NOMO-1 (cell line): ENCODE measurements around the gene BRAT1.

ENCODE experiments used
- DNase-seq, 2 experiments: peaks; one replicate each; lab custom pipeline; 2025; ENCODE audit not compliant: unreplicated experiment in 2 of 2; lab: John Stamatoyannopoulos, UW

Gene BRAT1

DNA sequence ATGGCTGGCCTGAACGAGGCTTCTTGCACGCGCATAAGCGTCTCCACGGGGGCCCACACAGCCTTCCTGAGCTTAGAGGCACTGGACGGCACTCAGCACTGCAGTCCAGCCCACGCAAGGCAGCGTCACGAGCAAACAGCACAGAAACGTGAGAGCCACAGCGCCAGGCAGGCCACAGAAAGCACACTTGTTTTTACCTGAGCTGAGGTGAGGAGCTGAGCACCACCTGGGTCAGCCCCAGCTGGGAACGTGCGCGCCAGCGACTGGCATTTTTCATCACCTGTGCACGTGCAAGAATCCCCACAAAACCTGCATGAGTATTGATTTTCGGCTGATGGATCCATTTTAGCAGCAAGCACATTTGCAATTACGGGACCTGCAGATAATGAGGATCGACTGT lies 30.1 kb upstream of the BRAT1 start:
- no peak for DNase-seq

- DNase-seq = no peak
Measured at GRCh38 chr7:2583798-2584580, 28.7 kb upstream of the BRAT1 start.

DNA sequence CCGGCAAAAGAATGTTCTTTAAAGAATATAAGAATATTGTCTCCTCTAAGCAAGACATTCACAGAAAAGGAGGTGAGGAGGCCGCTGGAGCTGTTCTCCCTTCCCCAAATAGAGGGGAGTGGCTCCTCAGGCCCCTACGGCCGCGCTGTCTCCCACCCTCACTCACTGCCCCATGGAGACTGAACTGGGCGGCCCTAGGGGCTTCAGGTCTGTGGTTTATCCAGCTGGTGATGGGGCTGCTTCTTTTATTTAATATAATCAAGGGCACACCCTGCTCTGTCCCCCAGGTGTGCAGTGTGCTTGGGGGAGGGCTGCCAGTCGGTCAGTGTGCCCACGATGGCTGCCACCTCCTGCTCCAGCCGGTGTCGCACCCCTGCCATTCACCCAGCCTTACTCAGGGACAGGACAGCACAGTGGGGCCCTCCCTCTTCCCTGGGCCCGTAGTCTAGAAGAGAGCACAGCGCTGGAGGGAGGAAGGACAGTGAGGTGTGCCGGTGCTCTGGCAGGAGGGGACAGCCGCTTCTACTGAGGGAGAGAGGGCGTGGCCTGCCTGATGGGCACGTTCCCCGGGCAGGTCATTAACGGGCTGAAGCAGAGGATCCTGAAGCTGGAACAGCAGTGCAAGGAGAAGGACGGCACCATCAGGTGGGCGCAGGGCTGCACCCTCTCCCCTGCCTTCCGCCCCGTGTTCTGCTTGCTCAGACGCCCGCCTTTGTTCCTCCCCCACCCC lies 26.8 kb upstream of the BRAT1 start:
- DNase-seq = no peak

DNA sequence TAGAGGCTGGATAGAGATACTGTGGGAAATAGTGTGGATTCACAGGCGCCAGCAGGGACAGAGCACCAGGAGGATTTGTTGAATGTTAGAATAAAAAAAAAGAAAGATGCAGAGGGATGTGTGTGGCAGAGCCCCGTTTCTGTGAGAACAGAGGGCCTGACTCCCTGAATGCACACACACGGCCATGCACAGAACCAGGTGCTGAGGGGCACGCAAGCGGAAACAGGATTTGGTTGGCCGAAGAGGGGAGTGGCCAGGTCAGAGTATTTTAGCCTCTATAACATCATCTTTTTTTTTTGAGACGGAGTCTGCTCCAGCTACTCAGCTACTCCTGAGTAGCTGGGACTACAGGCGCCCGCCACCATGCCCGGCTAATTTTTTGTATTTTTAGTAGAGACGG lies 25.3 kb upstream of the BRAT1 start:
- no peak for DNase-seq

DNA sequence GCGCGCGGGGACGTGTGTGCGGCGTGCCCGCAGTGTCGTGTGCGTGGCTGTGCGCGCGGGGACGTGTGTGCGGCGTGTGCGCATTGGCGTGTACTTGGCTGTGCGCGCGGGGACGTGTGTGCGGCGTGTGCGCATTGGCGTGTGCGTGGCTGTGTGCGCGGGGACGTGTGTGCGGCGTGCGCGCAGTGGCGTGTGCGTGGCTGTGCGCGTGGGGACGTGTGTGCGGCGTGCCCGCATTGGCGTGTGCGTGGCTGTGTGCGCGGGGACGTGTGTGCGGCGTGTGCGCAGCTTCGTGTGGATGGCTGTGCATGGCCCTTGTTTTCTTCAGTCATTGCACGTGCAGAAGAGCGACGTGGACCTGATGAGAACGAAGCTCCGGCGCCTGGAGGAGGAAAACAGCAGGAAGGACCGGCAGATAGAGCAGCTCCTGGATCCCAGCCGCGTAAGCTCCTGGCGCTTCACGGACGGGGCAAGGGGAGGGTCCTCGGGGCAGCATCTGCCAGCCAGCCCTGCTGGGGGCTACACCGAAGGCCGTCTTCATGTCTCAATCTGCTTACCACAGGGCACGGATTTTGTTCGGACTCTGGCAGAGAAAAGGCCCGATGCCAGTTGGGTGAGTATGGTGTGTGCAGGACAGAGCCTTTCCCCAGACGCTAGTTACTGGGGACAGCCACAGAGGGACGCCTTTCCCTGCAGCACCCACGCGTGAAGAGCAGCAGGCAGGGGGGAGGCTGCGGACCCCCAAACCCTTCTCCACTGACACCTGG lies 22.8 kb upstream of the BRAT1 start:
- DNase-seq = no peak

DNA sequence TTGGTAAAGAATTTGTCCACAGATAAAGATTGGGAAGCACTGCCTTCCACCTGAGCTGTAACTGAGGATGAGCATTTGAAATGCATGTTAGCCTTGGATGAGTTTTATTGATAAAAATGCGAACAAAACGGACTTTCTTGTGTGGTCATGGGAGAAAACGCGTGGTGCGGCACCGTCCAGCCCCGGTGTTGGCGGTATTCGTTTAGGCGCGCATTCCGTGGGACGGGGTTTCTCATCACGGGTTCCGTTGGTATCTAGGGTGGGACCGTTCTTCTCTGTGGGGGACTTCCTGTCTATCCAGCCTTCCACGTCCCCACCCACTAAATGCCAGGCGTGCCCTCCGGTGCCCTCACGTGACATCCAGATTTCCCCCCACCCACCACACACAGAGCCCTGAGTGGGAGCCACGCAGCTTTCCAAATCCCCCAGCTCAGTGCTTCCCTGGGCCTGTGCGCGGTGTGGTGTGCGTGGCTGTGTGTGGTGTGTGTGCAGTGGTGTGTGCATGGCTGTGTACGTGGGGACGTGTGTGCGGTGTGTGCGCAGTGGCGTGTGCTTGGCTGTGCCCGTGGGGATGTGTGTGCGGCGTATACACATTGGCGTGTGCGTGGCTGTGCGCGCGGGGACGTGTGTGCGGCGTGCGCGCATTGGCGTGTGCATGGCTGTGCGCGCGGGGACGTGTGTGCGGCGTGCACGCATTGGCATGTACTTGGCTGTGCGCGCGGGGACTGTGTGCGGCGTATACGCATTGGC lies 21.6 kb upstream of the BRAT1 start:
- no peak for DNase-seq

DNA sequence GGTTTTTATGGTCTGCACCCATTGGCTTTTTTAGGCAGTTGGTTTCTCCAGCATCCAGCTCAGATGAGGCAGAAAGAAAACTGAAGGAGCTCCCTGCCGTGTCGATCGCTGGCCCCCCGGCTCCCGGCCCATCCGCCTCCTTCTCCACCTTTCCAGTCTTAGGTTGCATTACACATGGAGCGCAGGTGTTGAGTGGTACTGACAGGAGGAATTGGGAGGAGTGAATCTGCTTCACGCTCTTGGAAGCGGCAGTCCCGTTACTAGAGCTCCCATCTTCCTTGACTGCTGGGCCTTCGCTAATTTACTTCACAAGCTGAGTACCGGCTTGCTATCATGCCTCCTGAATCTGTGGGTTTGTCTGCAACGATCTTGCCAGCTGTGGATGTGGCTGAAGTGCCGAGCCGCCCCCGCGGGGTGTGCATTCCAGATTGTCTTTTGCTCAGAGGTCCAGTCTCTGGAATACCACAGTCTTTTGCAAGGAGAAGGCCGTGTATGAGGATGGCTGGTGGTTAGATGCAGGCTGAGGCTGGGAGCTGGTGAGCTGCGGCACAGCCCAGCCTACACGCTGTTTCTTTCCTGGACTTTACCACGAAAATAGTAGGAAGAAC lies 20.5 kb upstream of the BRAT1 start:
- no peak for DNase-seq

DNA sequence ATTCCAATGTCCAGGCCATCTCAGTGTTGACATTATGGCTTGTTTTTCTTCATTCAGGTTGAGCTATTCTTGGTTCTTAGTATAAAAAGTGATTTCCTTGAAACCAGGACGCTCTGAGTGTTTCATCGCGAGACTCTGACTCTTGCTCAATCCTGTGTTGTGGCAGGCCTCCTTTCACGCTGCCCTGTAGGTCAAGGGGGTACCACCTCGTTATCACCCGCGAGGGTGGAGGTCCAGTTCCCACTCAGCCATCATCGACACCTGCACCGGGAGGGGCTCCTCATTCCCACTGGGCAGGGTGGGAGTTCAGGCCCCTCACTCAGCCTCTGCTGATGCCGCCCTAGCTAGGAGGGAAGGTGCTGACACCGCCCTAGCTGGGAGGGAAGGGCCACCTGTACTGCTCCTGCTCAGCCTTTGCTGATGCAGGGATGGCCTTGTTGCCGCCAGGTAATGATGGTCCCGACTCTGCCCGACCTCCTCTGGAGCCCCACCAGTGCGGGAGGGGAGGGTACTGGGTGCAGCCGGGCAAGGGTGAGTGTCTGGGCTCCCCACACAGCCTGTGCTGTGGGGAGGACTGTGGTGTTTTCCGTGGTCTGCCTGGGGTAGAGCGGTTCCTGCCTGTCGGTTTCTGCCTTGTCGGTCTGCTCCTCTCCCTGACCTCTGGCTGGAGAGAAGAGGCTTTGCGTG lies 19.9 kb upstream of the BRAT1 start:
- DNase-seq = no peak

DNA sequence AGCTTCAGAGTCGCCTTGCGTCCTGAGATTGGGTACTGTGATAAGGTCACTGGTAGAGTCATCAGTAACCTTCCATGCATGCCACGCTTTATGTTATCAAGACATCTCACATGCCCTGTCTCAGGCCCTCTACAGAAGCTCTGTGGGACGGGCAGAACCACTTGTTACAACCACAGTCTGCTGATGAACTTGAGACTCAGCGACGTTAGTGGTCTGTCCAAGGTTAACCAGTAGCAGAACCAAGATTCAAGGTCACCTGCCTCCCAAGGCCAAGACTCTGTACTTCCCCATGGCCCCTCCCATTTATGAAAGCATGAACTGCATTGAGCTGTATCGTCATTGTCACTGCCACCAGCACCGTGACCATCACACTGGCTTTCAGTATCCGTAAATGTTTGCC lies 18.4 kb upstream of the BRAT1 start:
- DNase-seq = no peak

- no peak for DNase-seq
Measured at GRCh38 chr7:2572101-2572842, 16.9 kb upstream of the BRAT1 start.

GRCh38 chr7:2571409-2571808 lies 16.1 kb upstream of the BRAT1 start:
- DNase-seq = no peak

GRCh38 chr7:2570021-2570420 lies 14.7 kb upstream of the BRAT1 start:
- no peak for DNase-seq

DNA sequence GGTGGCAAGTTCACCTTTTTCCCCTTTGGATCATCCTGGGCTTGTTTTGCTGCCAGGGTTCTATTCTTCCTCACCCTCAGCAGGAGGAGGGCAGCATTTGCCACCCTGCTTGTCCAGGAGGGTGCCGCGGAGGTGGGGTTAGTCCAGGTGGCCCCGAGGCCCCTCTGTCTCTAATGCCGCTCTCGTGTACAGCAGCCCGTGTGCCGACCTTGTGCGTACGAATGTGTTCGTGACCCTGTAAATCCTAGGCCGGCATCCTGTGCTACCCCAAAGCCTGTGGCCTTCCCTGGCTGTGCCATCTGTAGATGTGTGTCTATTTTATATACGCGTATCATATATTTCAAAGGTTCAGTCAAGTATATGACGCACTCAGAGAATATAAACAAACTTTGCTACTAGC lies 14.1 kb upstream of the BRAT1 start:
- DNase-seq = no peak

DNA sequence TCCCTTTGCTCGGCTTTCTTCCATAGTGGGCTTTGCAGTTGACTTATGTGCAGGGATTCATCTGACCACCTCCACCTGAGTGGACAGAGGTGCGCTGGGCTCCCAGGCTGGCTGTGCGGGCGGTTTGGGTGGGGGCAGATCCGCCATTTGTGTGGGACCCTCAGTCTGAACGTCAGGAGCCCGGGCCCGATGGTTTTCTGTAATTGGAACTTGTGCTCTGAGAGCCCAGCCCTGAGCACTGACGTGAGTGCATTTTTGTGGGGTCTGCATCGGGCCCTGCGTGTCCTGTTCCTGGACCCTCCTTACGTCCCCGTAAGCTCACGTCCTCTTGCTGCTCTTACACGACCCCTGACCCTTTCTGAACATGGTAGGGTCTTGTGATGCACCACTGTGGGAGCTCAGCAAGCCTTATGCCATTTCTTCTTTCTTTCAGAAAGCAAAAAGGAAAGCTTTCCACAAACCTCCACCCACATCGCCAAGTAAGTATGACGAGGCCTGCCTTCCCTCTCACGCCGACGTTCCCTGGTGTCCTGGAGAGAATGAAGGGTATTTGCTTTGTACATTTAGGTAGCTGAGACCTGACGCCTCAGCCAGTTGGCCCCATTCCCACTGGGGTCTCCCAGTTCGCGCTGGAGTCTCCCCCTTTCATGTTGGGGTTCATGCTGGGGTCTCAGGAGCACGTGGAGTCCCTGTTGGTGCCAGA lies 13.3 kb upstream of the BRAT1 start:
- no peak for DNase-seq

- DNase-seq = no peak
Measured at GRCh38 chr7:2567679-2568278, 12.5 kb upstream of the BRAT1 start.

- no peak for DNase-seq
Measured at GRCh38 chr7:2566890-2567678, 11.8 kb upstream of the BRAT1 start.

GRCh38 chr7:2566348-2566889 lies 11.1 kb upstream of the BRAT1 start:
- DNase-seq = no peak
